DOHH2 (cell line): ENCODE results near the gene NAA50.

ENCODE experiments used
- H3F3A ChIP-seq: fragments of 200-600 bp; sonication (generic), shearing (Covaris generic); 2 replicates; pipeline ENCODE4 v1.6.0; 2016; ENCODE audit warnings: antibody characterized with exemption, mild to moderate bottlenecking; ENCODE audit not compliant: control insufficient read depth, insufficient read depth
- H3K27ac ChIP-seq: fragments of 200-600 bp; sonication (generic); 2 replicates; pipeline ENCODE4 v1.5.1; 2014; ENCODE audit warnings: low read depth, mild to moderate bottlenecking, low read length, moderate library complexity
- H3K27me3 ChIP-seq: fragments of 200-600 bp; sonication (generic); 2 replicates; pipeline ENCODE4 v1.6.1; 2014; ENCODE audit warnings: mild to moderate bottlenecking, low read length, mixed read lengths; ENCODE audit not compliant: control insufficient read depth
- H3K36me3 ChIP-seq: fragments of 200-600 bp; sonication (generic); 2 replicates; pipeline ENCODE4 v1.6.1; 2014; ENCODE audit warnings: mild to moderate bottlenecking, low read length, moderate library complexity, mixed read lengths; ENCODE audit not compliant: control insufficient read depth
- H3K4me1 ChIP-seq: fragments of 200-600 bp; sonication (generic); 2 replicates; pipeline ENCODE4 v1.6.1; 2014; ENCODE audit warnings: mild to moderate bottlenecking, low read length, mixed read lengths; ENCODE audit not compliant: control insufficient read depth
- H3K4me2 ChIP-seq: fragments of 200-600 bp; sonication (generic); 2 replicates; pipeline ENCODE4 v1.6.0; 2014; ENCODE audit warnings: mild to moderate bottlenecking, low read length, moderate library complexity
- H3K4me3 ChIP-seq: fragments of 200-600 bp; sonication (generic); 2 replicates; pipeline ENCODE4 v1.5.1; 2014; ENCODE audit warnings: mild to moderate bottlenecking, low read length, mixed read lengths
- H3K79me2 ChIP-seq: fragments of 200-600 bp; sonication (generic); 2 replicates; pipeline ENCODE4 v1.6.1; 2014; ENCODE audit warnings: mild to moderate bottlenecking, low read length, mixed read lengths; ENCODE audit not compliant: control insufficient read depth
- H3K9me2 ChIP-seq: fragments of 200-600 bp; sonication (generic); replicated peaks from 2 replicates; pipeline ENCODE4 v1.6.1; 2014; ENCODE audit warnings: mild to moderate bottlenecking, low read length, mixed read lengths; ENCODE audit not compliant: control insufficient read depth
- H3K9me3 ChIP-seq: fragments of 200-600 bp; sonication (generic); 2 replicates; pipeline ENCODE4 v1.6.1; 2014; ENCODE audit warnings: antibody characterized with exemption, low read length, mixed read lengths; ENCODE audit not compliant: control insufficient read depth, insufficient read depth
- H4K20me1 ChIP-seq: fragments of 200-600 bp; sonication (generic); 2 replicates; pipeline ENCODE4 v1.6.0; 2014; ENCODE audit warnings: low read depth, mild to moderate bottlenecking, antibody characterized with exemption, low read length, moderate library complexity; ENCODE audit not compliant: control insufficient read depth, insufficient read depth
- EZH2phosphoT487 ChIP-seq: fragments of 200-600 bp; sonication (generic); IDR thresholded peaks from 2 replicates; pipeline ENCODE4 v1.6.1; 2017; ENCODE audit warnings: borderline replicate concordance, mild to moderate bottlenecking, antibody characterized with exemption, low read length, moderate library complexity, mixed read lengths
- TF ChIP-seq, protein P1 (sequence below): fragments of 200-600 bp; sonication (generic); IDR thresholded peaks from one replicate; pipeline ENCODE4 v1.5.1; 2014; ENCODE audit warnings: antibody characterized with exemption, mild to moderate bottlenecking, low read depth, low read length; ENCODE audit not compliant: poor library complexity, severe bottlenecking

Gene NAA50

DNA sequence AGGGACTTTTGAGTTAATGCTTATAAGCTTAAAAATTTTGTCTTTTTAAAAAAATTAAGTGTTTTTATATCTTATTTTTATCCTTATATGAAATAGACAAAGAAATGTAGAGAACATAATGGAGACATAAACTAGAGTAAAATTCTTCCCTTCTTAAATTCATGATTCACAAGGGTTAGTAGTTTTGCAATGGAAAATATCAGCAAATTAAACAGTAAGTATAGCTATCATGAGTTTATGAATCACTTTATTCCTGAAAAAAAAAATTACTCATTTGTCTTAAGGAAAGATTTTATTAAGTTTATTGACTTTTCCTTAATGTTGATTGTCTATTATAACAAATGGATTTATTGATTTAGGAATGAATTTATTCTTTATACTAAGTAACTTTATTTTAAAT lies 5.1 kb upstream of the NAA50 start:
- no peaks in the 10 kb centered on the region for H3K9me3 ChIP-seq
- TF ChIP-seq EZH2phosphoT487: no peak
- TF ChIP-seq, protein P1, sequence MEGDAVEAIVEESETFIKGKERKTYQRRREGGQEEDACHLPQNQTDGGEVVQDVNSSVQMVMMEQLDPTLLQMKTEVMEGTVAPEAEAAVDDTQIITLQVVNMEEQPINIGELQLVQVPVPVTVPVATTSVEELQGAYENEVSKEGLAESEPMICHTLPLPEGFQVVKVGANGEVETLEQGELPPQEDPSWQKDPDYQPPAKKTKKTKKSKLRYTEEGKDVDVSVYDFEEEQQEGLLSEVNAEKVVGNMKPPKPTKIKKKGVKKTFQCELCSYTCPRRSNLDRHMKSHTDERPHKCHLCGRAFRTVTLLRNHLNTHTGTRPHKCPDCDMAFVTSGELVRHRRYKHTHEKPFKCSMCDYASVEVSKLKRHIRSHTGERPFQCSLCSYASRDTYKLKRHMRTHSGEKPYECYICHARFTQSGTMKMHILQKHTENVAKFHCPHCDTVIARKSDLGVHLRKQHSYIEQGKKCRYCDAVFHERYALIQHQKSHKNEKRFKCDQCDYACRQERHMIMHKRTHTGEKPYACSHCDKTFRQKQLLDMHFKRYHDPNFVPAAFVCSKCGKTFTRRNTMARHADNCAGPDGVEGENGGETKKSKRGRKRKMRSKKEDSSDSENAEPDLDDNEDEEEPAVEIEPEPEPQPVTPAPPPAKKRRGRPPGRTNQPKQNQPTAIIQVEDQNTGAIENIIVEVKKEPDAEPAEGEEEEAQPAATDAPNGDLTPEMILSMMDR: no peak
- H3K4me1 ChIP-seq: peaks cover 43% of the 10 kb centered on the region
- H4K20me1 ChIP-seq: no peaks in the 10 kb centered on the region
- peaks cover 65% of the 10 kb centered on the region for H3K79me2 ChIP-seq
- H3K36me3 ChIP-seq: peaks cover 3% of the 10 kb centered on the region
- no peak overlapping the region for H3K4me3 ChIP-seq
- no peak overlapping the region for H3K27ac ChIP-seq
- 0 out of 2 replicates have a peak, but pooled peaks cover 2% of the 10 kb centered on the region for H3F3A ChIP-seq
- no peaks in the 10 kb centered on the region for H3K9me2 ChIP-seq
- H3K4me2 ChIP-seq: no peak overlapping the region
- H3K27me3 ChIP-seq: no peaks in the 10 kb centered on the region

- peak overlapping the region; percentile 93 for H3K4me3 ChIP-seq
- 0 out of 2 replicates have a peak, but pooled peaks cover 2% of the 10 kb centered on the region for H3F3A ChIP-seq
- H3K27ac ChIP-seq: peak overlapping the region; percentile 93; the same call in 1 of the 2 replicates
- peaks cover 44% of the 10 kb centered on the region for H3K4me1 ChIP-seq
- peaks cover 76% of the 10 kb centered on the region for H3K79me2 ChIP-seq
- H3K27me3 ChIP-seq: no peaks in the 10 kb centered on the region
- H3K36me3 ChIP-seq: peaks cover 33% of the 10 kb centered on the region
- no peaks in the 10 kb centered on the region for H3K9me3 ChIP-seq
- TF ChIP-seq, protein P1: no peak
- no peak for TF ChIP-seq EZH2phosphoT487
- H3K4me2 ChIP-seq: peak overlapping the region; percentile 96
- peaks cover 24% of the 10 kb centered on the region for H4K20me1 ChIP-seq
- no peaks in the 10 kb centered on the region for H3K9me2 ChIP-seq
Measured at GRCh38 chr3:113747283-113748046, 1.4 kb upstream of the NAA50 start.

GRCh38 chr3:113746548-113747282 lies 666 bp upstream of the NAA50 start, which contains the start of gene ATP6V1A:
TSS of gene ATP6V1A (plus strand) at chr3:113747035. CDS start at chr3:113778754, 31,719 bp downstream.
- Histone ChIP-seq H3K4me1 (peaks cover 50% of the 10 kb centered on the region), H3K4me3 (peak within 1 kb of the TSS; percentile 93), H4K20me1 (peaks cover 30% of the 10 kb centered on the region), H3K27me3 (no peaks in the 10 kb centered on the region), H3K79me2 (peaks cover 83% of the 10 kb centered on the region), H3K27ac (peak within 1 kb of the TSS; percentile 93), H3F3A (0 out of 2 replicates have a peak, but pooled peaks cover 2% of the 10 kb centered on the region), H3K4me2 (peak within 1 kb of the TSS; percentile 96), H3K9me2 (no peaks in the 10 kb centered on the region), H3K36me3 (peaks cover 39% of the 10 kb centered on the region), H3K9me3 (no peaks in the 10 kb centered on the region)
- no peak for TF ChIP-seq EZH2phosphoT487
- TF ChIP-seq, protein P1: no peak
